Fibroblast of skin of right biceps (primary cell): Measurements from ENCODE around the gene MMP15.

Experiments
- DNase-seq: peaks from one replicate; pipeline ENCODE4 v3.0.0-alpha.2; 2013

Gene MMP15

GRCh38 chr16:58020628-58021521 is 4.7 kb upstream of the MMP15 start:
- DNase-seq, result peak; percentile 16

- DNase-seq, result peak; percentile 53
Observed at GRCh38 chr16:58021661-58022551, 3.6 kb upstream of the MMP15 start.

GRCh38 chr16:58022601-58023371 is 2.8 kb upstream of the MMP15 start:
- peak; percentile 75 for DNase-seq

- DNase-seq, result no peak
Observed at GRCh38 chr16:58024486-58025350, 836 bp upstream of the MMP15 start.

- peak; percentile 19 for DNase-seq
Observed at GRCh38 chr16:58026139-58026704, 668 bp downstream of the MMP15 start.

GRCh38 chr16:58026705-58027160 is 1.2 kb downstream of the MMP15 start:
- DNase-seq, result no peak

GRCh38 chr16:58027161-58027915 is 1.8 kb downstream of the MMP15 start:
- no peak for DNase-seq

GRCh38 chr16:58027916-58028455 is 2.4 kb downstream of the MMP15 start:
- DNase-seq, result no peak

- DNase-seq, result no peak
Observed at GRCh38 chr16:58028541-58029070, 3.1 kb downstream of the MMP15 start.

GRCh38 chr16:58029410-58029809 is 3.9 kb downstream of the MMP15 start:
- DNase-seq, result no peak

- DNase-seq, result no peak
Observed at GRCh38 chr16:58030136-58030840, 4.7 kb downstream of the MMP15 start.

GRCh38 chr16:58031016-58031800 is 5.7 kb downstream of the MMP15 start:
- no peak for DNase-seq

GRCh38 chr16:58032710-58033293 is 7.2 kb downstream of the MMP15 start:
- DNase-seq, result no peak

GRCh38 chr16:58034128-58034685 is 8.7 kb downstream of the MMP15 start:
- DNase-seq, result no peak

- DNase-seq, result no peak
Observed at GRCh38 chr16:58034774-58035173, 9.2 kb downstream of the MMP15 start.

- DNase-seq, result no peak
Observed at GRCh38 chr16:58035356-58036170, 10.0 kb downstream of the MMP15 start.

GRCh38 chr16:58036943-58037342 is 11.4 kb downstream of the MMP15 start:
- no peak for DNase-seq
